GM20431 (cell line): Measurements from ENCODE around the gene NEK4.

Source experiments
- in situ Hi-C: fragments of 300-500 bp; cut with MseI, MboI; formaldehyde crosslinking; loops from one replicate; pipeline ENCODE4 v1.15.0; 2020; ENCODE audit warnings: low sequenced_read_pairs; ENCODE audit not compliant: unreplicated experiment

Gene NEK4

GRCh38 chr3:52793702-52794611 lies 23.2 kb upstream of the NEK4 start:
- in situ Hi-C loops: no loop called here

- in situ Hi-C loops: no loop called here
Observed at GRCh38 chr3:52792961-52793695, 22.4 kb upstream of the NEK4 start.

GRCh38 chr3:52792413-52792812 lies 21.7 kb upstream of the NEK4 start:
- in situ Hi-C loops: no loop called here

GRCh38 chr3:52791928-52792327 lies 21.2 kb upstream of the NEK4 start:
- in situ Hi-C loops: no loop called here

GRCh38 chr3:52791366-52791765 lies 20.6 kb upstream of the NEK4 start:
- in situ Hi-C loops: no loop called here

- in situ Hi-C loops: no loop called here
Observed at GRCh38 chr3:52790741-52791140, 20.0 kb upstream of the NEK4 start.

GRCh38 chr3:52790337-52790736 lies 19.6 kb upstream of the NEK4 start:
- in situ Hi-C loops: no loop called here

GRCh38 chr3:52789746-52790040 lies 19.0 kb upstream of the NEK4 start:
- in situ Hi-C loops: no loop called here

GRCh38 chr3:52788890-52789745 lies 18.4 kb upstream of the NEK4 start:
- in situ Hi-C loops: no loop called here

GRCh38 chr3:52787672-52788625 lies 17.2 kb upstream of the NEK4 start:
- in situ Hi-C loops: no loop called here

GRCh38 chr3:52787246-52787645 lies 16.5 kb upstream of the NEK4 start:
- in situ Hi-C loops: no loop called here

GRCh38 chr3:52786330-52787215 lies 15.8 kb upstream of the NEK4 start:
- in situ Hi-C loops: no loop called here

- in situ Hi-C loops: no loop called here
Observed at GRCh38 chr3:52784931-52785590, 14.3 kb upstream of the NEK4 start.

GRCh38 chr3:52784021-52784621 lies 13.4 kb upstream of the NEK4 start:
- in situ Hi-C loops: no loop called here

- in situ Hi-C loops: no loop called here
Observed at GRCh38 chr3:52783211-52783555, 12.4 kb upstream of the NEK4 start.

GRCh38 chr3:52782412-52783210 lies 11.9 kb upstream of the NEK4 start:
- in situ Hi-C loops: no loop called here

- in situ Hi-C loops: no loop called here
Observed at GRCh38 chr3:52781741-52782140, 11.0 kb upstream of the NEK4 start.
